NCI-H2196 (cell line): ENCODE results near the gene MRGPRE.

ENCODE experiments used
- DNase-seq: peaks from one replicate; lab custom pipeline; 2025; ENCODE audit not compliant: unreplicated experiment; lab: John Stamatoyannopoulos, UW

Gene MRGPRE

GRCh38 chr11:3226846-3227567 is 5.2 kb downstream of the MRGPRE start:
- DNase-seq = no peak

DNA sequence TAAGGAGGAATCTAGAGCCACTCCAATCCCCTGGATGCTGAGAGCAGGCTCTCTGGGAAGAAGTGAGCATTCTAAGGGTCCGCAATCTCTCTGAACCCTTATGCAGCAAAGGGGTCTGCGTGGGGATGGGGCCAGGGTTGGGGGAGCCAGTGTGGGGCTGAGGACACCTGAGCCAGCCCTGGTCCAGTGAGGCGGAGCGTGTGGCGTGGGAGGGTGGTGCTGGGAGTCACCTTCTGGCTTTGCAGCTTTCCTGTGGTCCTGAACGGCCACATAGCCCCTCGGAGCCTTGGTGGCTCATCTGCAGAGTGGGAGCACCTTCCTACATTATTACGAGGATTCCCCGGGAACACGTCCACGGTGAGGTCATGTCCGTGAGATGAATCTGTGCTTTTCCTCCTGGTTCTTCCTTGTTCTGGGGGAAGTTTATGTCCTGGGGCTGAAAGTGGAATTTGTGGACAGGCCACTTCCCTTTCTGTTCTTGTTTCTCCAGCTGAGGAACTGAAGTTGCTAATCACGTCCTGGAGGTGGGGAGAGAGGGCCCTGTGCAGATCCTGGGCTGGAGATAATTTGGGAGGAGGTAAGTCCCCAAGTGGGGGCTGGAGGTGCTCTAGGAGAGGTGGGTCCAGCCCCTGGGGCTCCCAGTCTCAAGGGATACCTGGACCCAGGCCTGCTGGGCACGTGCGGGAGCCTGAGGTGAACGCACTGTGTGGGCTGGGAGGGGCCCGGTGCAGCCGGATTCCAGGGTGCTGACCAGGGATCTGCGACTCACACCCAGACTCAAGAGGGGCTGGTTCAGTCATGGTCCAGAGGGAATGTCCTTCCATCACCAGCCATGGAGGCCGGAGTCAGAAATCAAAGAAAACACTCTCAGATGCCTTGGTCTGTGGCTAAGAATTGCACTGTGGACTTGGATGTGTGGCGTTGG is 6.1 kb downstream of the MRGPRE start:
- DNase-seq = no peak

GRCh38 chr11:3225159-3225758 is 7.0 kb downstream of the MRGPRE start:
- DNase-seq = no peak

DNA sequence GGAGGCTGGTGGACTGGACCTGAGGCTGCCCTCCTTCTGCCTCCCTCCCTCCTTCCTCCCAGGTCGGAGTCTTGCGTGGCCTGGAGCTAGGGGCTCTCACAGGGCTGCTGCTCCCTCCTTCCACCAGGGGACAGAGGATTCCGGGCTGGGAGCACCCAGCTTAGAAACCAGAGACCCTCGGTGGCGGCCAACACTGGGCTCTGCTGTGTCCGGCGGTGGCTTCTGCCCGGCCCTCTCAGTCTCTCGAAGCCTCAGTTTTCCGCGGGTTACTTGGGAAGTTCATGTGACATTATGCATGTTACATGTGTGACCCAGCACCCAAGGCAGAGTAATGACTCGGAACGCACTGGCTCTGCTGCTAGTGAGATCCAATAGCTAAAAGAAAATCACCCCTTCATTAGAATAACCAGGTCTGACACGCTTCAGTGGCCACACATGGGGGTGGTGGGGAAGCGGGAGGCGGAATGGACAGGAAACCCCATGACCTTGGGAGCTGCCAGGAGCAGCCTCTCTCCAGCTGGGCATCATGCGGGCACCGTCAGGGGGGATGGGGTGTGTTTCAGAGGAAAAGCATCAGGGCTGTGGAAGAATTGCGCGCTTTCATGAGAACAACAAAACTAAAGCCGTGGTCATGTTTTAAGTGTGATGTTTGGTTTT is 7.7 kb downstream of the MRGPRE start:
- DNase-seq = no peak

DNA sequence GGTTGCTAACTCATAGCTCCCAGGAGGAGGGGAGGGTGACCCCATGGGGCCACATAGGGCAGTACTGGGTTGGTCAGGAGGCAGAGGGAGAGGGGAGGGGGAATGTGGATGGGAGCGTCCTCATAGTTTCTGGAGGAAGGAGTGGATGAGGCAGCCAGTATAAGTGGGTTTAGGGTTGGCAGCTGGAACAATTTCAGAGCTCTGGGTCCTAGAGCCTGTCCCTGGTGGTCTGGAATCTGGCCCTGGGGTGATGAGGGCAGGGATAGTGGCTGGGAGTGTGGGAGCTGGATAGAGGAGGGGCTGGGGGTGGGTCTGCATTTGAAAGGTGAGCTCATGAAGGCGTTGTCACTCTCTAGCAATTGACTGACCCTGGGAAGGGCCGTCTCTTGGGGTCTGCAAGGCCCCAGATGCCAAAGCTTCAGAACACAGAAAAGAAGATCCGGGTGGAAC is 8.3 kb downstream of the MRGPRE start:
- DNase-seq = no peak

- DNase-seq = no peak
Observed at GRCh38 chr11:3222941-3223915, 9.0 kb downstream of the MRGPRE start.

GRCh38 chr11:3222003-3222855 is 10.0 kb downstream of the MRGPRE start:
- DNase-seq = no peak

- DNase-seq = no peak
Observed at GRCh38 chr11:3221408-3222002, 10.7 kb downstream of the MRGPRE start.

GRCh38 chr11:3220521-3221407 is 11.5 kb downstream of the MRGPRE start:
- DNase-seq = no peak

GRCh38 chr11:3220101-3220500 is 12.1 kb downstream of the MRGPRE start:
- no peak for DNase-seq

GRCh38 chr11:3219281-3219892 is 12.8 kb downstream of the MRGPRE start:
- DNase-seq = no peak

DNA sequence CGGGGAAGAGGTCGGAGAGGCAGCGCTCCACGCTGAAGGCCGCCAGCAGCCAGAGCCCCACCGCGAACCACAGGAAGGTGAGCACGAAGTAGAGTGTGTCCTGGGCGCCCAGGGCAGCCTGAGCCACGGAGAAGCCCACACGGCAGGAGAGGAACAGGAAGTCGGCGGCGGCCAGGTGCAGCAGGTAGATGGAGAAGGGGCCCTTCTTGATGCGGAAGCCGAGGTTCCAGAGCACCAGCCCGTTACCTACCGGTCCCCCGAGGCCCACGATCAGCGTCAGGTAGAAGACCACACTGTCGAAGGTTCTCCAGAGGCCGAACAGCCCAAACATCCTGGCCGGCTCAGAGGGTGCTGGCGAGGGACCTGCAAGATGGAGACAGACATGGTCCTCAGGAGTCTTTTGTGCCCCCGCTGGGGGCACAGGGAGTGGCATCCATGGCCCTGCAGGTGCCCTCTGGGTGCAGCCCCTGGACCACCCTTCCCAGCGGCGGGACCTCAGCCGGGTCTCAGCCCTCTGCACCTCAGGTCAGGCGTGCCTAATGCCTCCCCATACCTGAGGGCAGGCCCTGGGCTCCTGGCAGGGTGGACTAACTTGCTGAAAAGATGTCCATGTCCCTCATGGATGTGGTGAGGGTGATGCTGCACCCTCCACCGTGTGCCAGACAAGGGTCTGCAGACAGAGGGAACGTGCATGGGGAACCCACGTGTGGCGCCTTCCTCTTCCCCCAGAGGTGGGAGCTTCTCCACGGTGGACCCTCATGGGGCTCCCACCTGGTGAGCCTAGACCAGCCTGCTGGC is 13.5 kb downstream of the MRGPRE start, which contains the start of gene MRGPRG:
MRGPRG (minus strand) TSS at position 331 of the 798 bp plus-strand sequence; CDS start at position 331, 0 bp downstream.
- no peak for DNase-seq

GRCh38 chr11:3217818-3218482 is 14.3 kb downstream of the MRGPRE start:
- no peak for DNase-seq

DNA sequence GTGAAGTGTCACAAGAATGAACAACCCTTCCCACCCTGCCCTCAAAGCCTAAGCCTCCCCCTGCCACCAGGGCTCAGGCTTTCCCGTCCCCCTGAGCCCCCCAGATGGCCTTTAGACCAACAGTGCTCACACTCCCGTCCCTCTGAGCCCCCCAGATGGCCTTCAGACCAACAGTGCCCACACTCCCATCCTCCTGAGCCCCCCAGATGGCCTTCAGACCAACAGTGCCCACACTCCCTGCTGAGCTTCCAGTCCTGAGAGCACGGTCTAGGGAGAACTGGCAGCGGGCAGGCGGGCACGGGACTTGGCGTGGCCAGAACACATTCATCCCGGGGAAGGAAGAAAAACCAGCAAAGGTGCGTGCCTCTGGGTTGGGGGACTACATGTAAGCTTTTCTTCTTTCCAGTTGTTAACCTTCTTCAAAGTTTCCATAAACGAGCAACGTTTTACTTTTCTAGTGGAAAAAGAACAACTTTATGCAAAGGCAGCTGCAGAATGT is 16.1 kb downstream of the MRGPRE start:
- DNase-seq = no peak

DNA sequence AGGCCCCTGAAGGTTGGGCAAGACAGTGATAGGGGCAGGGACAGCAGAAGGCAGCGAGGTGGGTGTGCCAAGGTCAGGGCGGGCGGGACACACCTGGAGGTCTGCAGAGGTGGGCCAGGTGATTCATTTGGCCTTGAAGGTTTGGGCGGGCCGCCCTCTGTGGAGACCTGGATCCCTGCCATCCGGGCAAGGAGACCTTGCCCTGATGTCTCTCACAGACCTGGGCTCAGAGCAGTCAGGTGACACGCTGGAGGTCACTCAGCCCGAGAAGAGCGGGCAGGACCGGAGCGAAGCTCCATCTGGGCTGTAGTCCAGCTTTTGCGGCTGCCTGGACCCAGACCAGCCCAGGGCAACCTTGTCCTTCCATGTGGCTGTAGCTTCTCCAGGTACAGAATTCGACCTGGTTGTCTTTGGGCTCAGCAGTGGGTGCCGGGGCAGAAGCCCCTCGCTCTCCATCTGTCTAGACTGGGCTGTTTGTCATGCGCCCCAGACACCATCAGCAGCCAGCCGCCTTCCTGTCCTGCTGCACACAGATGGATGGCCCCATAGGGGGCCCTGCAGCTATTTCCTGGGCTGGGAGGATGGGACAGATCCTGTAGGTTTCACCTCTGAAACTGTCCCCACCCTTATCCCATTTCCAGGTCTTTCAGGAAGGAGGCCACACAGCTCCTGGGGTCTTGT is 16.7 kb downstream of the MRGPRE start:
- no peak for DNase-seq
